Measurements from ENCODE around the gene CCL27.

CCL27 gene

DNA sequence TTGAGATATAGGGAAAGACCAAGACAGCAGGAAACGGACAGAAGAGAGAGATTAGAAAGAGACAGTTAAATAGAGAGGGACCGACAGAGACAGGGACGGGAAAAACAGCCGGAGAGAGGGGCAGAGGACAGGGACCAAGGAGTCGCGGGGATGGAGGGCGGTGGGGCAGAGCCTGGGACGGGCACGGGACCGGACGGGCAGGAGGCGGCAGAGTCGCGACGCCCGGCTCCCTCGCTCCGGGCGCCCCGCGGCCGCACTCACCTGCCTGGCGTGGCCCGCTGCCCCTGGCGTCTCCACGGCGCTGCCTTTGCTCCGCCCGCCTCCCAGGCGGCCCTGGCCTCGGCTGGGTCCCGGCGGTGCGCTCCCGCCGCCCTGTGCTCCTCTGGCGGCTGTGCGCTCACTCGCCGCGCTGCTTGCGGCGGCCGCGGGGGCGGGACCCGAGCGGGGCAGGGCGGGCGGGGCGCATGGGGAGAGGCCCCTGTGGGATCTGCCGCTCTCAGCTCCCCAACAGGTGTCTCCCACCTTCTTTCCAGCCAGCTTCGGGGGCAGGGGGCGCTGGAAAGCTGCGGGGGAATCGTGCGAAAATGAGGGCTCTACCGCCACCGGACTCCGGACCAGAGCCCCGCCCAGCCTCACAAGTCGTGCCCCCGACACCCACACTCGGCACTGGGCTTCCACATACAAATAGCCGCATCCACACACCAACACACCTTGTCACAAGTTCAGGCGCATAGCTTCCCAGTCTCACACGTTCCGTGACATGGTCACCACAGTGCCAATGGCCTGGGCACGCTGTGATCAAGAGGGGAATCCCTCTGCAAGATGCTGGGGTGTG, 33.6 kb downstream of the CCL27 start, which contains the start of gene ARID3C:
Gene ARID3C, minus strand, starts transcription at position 411 of the 835 bp plus-strand sequence. CDS start 1,052 bp downstream, outside the sequence.
- no peak for DNase-seq (ENCODE audit: low read depth)
- TF ChIP-seq, protein P1, sequence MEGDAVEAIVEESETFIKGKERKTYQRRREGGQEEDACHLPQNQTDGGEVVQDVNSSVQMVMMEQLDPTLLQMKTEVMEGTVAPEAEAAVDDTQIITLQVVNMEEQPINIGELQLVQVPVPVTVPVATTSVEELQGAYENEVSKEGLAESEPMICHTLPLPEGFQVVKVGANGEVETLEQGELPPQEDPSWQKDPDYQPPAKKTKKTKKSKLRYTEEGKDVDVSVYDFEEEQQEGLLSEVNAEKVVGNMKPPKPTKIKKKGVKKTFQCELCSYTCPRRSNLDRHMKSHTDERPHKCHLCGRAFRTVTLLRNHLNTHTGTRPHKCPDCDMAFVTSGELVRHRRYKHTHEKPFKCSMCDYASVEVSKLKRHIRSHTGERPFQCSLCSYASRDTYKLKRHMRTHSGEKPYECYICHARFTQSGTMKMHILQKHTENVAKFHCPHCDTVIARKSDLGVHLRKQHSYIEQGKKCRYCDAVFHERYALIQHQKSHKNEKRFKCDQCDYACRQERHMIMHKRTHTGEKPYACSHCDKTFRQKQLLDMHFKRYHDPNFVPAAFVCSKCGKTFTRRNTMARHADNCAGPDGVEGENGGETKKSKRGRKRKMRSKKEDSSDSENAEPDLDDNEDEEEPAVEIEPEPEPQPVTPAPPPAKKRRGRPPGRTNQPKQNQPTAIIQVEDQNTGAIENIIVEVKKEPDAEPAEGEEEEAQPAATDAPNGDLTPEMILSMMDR (IDR thresholded peaks at IDR 0.05; ENCODE audit: low read depth, low read length, missing control alignments) = no peak
- peak within 1 kb of the TSS; percentile 29; the same call in 1 of the 2 replicates for H3K4me3 ChIP-seq (ENCODE audit: low read depth, low read length)

DNA sequence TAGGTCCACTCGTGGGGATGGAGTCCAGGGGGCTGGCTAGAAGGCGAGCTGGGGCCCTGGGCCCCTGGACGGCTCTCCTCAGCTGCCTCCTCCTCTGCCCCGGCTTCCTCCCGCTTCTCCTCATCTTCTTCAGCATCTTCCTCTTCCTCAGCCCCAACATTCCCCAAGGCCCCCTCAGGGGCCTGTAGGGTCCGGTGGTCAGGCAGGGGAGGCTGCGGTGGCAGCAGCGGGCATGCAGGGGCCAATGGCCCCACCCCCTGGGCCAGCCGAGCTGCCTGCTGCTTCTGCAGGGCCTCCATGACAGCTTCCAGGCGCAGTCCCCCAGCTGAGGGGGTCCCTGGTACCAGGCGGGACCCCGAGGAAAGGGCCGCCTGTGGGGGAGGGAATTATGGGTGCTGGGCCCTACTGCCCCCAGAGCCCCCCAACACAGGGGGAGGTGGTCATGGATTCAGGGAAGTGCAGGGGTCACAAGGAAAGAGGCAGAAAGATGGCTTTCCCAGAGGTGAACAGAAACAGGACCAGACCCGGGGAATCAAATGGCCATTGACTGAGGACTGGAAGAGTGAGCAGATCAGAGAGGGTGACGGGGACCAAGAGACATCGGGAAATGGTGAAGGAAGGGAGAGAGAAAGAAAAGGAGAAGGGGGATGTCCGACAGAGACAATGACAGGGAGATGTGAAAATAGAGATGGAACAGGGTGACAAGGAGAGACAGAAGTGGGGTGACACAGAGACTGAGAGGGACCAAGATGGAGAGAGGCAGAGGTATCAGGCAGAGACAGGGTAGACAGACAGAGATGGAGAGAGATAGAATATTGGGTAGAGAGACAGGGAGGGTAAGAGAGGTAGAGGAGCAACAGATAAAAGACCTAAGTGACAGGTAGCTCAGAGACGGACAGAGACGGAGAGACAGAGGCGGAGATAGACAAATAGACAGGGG, 34.5 kb downstream of the CCL27 start:
- no peak overlapping the region for H3K4me3 ChIP-seq (ENCODE audit: low read depth, low read length)
- TF ChIP-seq, protein P1 (IDR thresholded peaks at IDR 0.05; ENCODE audit: low read depth, low read length, missing control alignments) = no peak
- no peak for DNase-seq (ENCODE audit: low read depth)

DNA sequence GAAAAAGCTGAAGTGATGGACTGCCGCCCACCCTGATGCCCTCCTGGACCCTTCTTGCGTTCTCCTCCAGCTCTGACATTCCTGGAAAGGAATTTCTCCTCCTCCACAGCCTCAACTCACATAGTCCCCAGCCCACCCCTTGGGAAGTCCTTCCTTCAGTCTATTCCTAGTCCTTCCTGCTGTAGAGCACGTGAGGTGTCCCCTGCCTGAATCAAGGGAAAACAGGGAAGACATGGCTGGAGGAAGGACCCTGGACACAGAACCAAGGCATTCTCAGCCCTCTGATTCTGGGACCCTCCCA, 37.3 kb downstream of the CCL27 start:
- no peak overlapping the region for H3K4me3 ChIP-seq (ENCODE audit: low read depth, low read length)
- TF ChIP-seq, protein P1 (IDR thresholded peaks at IDR 0.05; ENCODE audit: low read depth, low read length, missing control alignments) = no peak
- DNase-seq (ENCODE audit: low read depth) = no peak

DNA sequence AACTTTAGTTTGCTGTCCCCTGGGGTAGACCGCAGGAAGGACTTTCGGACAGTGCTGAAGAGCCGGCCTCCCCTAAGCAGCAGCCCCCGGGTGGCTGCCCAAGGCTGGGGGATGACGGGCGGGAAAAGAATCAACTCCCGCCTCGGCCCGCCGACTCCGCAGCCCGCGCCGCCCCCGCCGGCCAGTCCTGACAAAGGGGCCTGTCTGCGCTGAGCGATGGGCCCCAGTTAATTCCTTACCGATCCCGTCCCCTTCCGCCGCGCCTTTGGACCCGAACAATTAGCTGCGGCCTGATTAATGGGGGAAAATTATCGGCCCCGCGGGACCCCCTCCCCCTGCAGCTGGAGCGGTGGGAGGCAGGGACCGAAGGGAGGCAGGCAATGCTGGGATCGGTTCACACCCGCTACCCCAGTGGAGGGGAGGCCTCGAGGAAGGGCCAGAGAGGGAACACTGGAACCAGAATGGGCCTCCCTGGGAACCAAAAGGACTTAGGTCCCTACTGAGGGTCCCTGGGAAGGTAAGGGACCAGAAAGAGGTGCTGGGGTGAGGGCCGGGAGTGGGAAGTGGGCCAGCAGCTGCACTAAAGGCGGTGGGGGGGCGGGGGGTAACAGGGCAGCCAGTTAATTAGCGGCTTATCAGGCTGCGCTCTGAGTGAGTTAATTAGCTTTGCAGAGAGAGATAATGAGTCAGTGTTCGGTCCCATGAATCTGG, 37.8 kb downstream of the CCL27 start:
- no peak overlapping the region for H3K4me3 ChIP-seq (ENCODE audit: low read depth, low read length)
- no peak for DNase-seq (ENCODE audit: low read depth)

DNA sequence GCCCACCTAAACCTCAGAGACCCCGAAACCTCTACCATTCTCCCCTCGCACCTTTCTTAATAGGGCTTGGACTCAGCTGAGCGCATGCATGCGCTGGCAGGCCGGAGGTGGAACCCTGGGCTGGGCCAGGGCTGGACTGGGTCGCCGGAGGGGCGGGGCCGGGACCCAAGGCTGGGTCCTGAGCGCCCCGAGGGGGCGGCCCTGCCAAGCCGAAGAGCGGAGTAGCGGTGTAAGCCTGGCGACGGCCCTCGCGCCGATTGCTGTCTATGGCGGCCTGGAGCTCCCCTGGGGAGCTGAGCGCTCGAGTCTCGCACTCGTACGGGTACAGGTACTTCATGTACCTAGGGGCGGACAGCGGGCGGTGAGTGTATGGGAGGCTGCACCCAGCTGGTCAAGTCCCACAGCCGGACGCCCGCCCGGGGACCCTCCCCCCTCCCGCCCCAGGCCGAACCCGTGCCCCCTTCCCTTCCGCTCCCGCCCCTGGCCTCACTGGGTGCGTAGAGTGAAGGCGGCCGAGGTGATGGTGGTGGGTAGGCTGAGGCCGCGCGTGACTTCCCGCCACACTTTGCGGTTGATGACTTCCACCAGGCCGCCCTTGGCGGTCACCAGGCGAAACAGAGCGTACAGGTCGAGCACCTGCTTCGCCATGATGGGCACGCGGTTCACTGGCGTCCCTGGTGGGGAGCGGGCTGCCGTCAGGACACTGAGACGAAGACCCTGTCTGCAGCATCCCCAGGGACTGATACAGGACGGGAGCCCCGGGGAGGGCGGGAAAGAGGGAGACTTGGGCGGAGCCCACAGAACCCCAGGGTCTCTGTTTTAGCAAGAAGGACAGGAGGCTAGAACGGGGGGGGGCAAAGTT, 38.9 kb downstream of the CCL27 start:
- TF ChIP-seq, protein P1 (IDR thresholded peaks at IDR 0.05; ENCODE audit: low read depth, low read length, missing control alignments) = no peak
- no peak overlapping the region for H3K4me3 ChIP-seq (ENCODE audit: low read depth, low read length)

More for the DNA sequence above, 37.8 kb downstream of the CCL27 start:
- TF ChIP-seq, protein P1 (IDR thresholded peaks at IDR 0.05; ENCODE audit: low read depth, low read length, missing control alignments) = no peak

More for the DNA sequence above, 38.9 kb downstream of the CCL27 start:
- no peak for DNase-seq (ENCODE audit: low read depth)
